Sigmoid colon (tissue), 7 donors: Measurements from ENCODE around the gene PTGS1. TPM values are rescaled to one million over a fixed set of nuclear protein-coding genes. Genes with fewer than 3 reads are reported as not detected.

Source experiments
- DNase-seq: peaks from one replicate; pipeline ENCODE4 v3.0.0-alpha.2; 2019
- H3K27ac ChIP-seq, 4 donors: fragments of 200-600 bp; sonication (generic); one replicate each; pipeline ENCODE4 v1.5.1; 2016 to 2019; ENCODE audit warnings: mild to moderate bottlenecking in 1 of 4
- H3K27me3 ChIP-seq, 3 donors: fragments of 200-600 bp; sonication (generic); one replicate each; pipeline ENCODE4 v1.5.1; 2019; ENCODE audit warnings: mild to moderate bottlenecking in 1 of 3
- H3K36me3 ChIP-seq, 4 donors: fragments of 200-600 bp; sonication (generic); one replicate each; pipeline ENCODE4 v1.5.1; 2016 to 2019
- H3K4me1 ChIP-seq, 4 donors: fragments of 200-600 bp; sonication (generic); one replicate each; pipeline ENCODE4 v1.5.1; 2017 to 2019
- H3K4me3 ChIP-seq, 4 donors: fragments of 200-600 bp; sonication (generic); one replicate each; pipeline ENCODE4 v1.5.1; 2017 to 2019; ENCODE audit warnings: mild to moderate bottlenecking in 2 of 4, moderate library complexity in 1 of 4
- H3K9me3 ChIP-seq, 4 donors: fragments of 200-600 bp in 3 of 4; sonication (generic) in 3 of 4; one replicate each; pipeline versions ENCODE4 v1.5.1 to v1.6.1; 2013 to 2019
- CTCF ChIP-seq, 4 experiments: fragments of 450-650 bp in 3 of 4; fragments of 200-600 bp in 1 of 4; IDR thresholded peaks; one replicate each; pipeline ENCODE4 v1.5.1; 2016 to 2019; ENCODE audit warnings: antibody characterized with exemption in 4 of 4, mild to moderate bottlenecking in 3 of 4, moderate library complexity in 2 of 4
- EP300 ChIP-seq, 4 donors: sonication (generic); formaldehyde crosslinking; IDR thresholded peaks; one replicate each; pipeline ENCODE4 v1.6.1; 2017; ENCODE audit warnings: antibody characterized with exemption in 4 of 4
- POLR2A ChIP-seq, 2 donors: fragments of 450-650 bp; IDR thresholded peaks; one replicate each; pipeline ENCODE4 v1.6.1; 2016; ENCODE audit warnings: antibody characterized with exemption in 2 of 2, mild to moderate bottlenecking in 2 of 2, moderate library complexity in 2 of 2
- POLR2AphosphoS5 ChIP-seq, 4 donors: sonication (generic); formaldehyde crosslinking; IDR thresholded peaks; one replicate each; pipeline ENCODE4 v1.6.1; 2017; ENCODE audit warnings: antibody characterized with exemption in 4 of 4
- WGBS, 2 donors: extraction: QIAGEN DNeasy Blood & Tissue Kit; methylation state at CpG; one replicate each; pipeline ENCODE4 v1.1.7; 2013; 5-methylcytosine and 5-hydroxymethylcytosine counted together
- intact Hi-C: fragments of 100-400 bp; cut with DNase I; formaldehyde crosslinking; loops from one replicate; pipeline ENCODE4 v1.15.1; 2023
- polyA plus RNA-seq, 3 donors: library from polyadenylated mRNA; stranded (reverse); fragments of 200-250 nt; gene quantifications; one replicate each; pipeline ENCODE4 v1.2.3, GENCODE V29; 2013
- total RNA-seq, 4 donors: library from RNA; depleted of rRNA; stranded (reverse); fragments of >200 nt; gene quantifications; one replicate each; pipeline ENCODE4 v1.1.0, GENCODE V29; 2016
- donor health status: healthy with polysubstance abuse.
- donor health status: Bipolar disorder and iron deficiency.
- donor health status: healthy.

The PTGS1 gene
- total and polyA plus RNA-seq, 7 donors, result 3.0 to 150 (median 72.6) TPM

- 36 to 43% methylated on average over 11 of the region's 11 CpGs for WGBS, 2 donors
- peaks cover 0 to 23% (median 13%) of the 10 kb centered on the region in 4 donors for H3K4me1 ChIP-seq
- peak; percentile 90 for DNase-seq
- H3K27ac ChIP-seq, result no peak overlapping the region
- intact Hi-C loops, result loop anchor here (1.0 kb wide), 2 partner anchors 225 to 251 kb away; no protein-coding TSS in a partner anchor
- H3K27me3 ChIP-seq, result no peaks in the 10 kb centered on the region
- no peak for TF ChIP-seq POLR2AphosphoS5 (IDR thresholded peaks at IDR 0.05)
- no peak for TF ChIP-seq EP300 (IDR thresholded peaks at IDR 0.05)
- TF ChIP-seq CTCF (IDR thresholded peaks at IDR 0.05), result peak; percentile 87 to 98 (median 96)
- TF ChIP-seq POLR2A (IDR thresholded peaks at IDR 0.05), result no peak
- H3K4me3 ChIP-seq, result no peak overlapping the region
- H3K9me3 ChIP-seq, result no peaks in the 10 kb centered on the region
- H3K36me3 ChIP-seq, result no peaks in the 10 kb centered on the region
Measured at GRCh38 chr9:122350577-122351355, 20.1 kb upstream of the PTGS1 start.

GRCh38 chr9:122354536-122355199, 16.2 kb upstream of the PTGS1 start:
- intact Hi-C loops, result no loop called here

GRCh38 chr9:122355336-122355875, 15.4 kb upstream of the PTGS1 start:
- no peak overlapping the region for H3K4me3 ChIP-seq
- DNase-seq, result no peak
- peaks cover 0 to 9% (median 7%) of the 10 kb centered on the region in 4 donors for H3K4me1 ChIP-seq
- H3K36me3 ChIP-seq, result no peaks in the 10 kb centered on the region
- no peak overlapping the region for H3K27ac ChIP-seq
- H3K27me3 ChIP-seq, result no peaks in the 10 kb centered on the region
- intact Hi-C loops, result no loop called here
- no peaks in the 10 kb centered on the region for H3K9me3 ChIP-seq
- TF ChIP-seq EP300 (IDR thresholded peaks at IDR 0.05) (no peak), POLR2A (IDR thresholded peaks at IDR 0.05) (no peak), CTCF (IDR thresholded peaks at IDR 0.05) (no peak), POLR2AphosphoS5 (IDR thresholded peaks at IDR 0.05) (no peak)
- 87 to 96% methylated on average over 4 of the region's 4 CpGs for WGBS, 2 donors

More at GRCh38 chr9:122354536-122355199, 16.2 kb upstream of the PTGS1 start:
- 77 to 89% methylated on average over 8 of the region's 8 CpGs for WGBS, 2 donors
- H3K4me1 ChIP-seq, result peaks cover 0 to 3% (median under 1%) of the 10 kb centered on the region in 4 donors
- no peak overlapping the region for H3K4me3 ChIP-seq
- no peak for TF ChIP-seq POLR2A (IDR thresholded peaks at IDR 0.05)
- no peak for TF ChIP-seq EP300 (IDR thresholded peaks at IDR 0.05)
- no peak for TF ChIP-seq POLR2AphosphoS5 (IDR thresholded peaks at IDR 0.05)
- TF ChIP-seq CTCF (IDR thresholded peaks at IDR 0.05), result no peak
- H3K27ac ChIP-seq, result no peak overlapping the region
- no peaks in the 10 kb centered on the region for H3K27me3 ChIP-seq
- no peaks in the 10 kb centered on the region for H3K9me3 ChIP-seq
- no peak for DNase-seq
- H3K36me3 ChIP-seq, result no peaks in the 10 kb centered on the region

DNA sequence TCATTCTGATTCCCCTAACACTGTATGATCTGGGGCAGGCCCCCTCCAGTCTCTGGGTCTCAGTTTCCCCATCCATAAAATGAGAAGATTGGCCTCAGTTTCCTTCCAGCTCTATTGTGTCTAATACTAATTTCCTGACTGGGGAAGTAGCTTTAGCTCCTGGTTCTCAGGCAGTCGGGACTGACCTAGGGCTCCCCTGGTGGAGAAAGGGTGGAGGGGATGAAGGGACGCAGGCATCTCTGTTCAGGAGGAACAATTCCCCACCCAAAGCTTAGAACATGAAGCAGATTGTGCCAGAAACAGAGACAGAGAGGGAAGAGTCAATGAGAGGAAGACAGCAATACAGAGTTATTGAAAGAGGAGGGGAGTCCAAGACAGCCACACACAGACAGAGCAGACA, 14.2 kb upstream of the PTGS1 start:
- H3K9me3 ChIP-seq, result no peaks in the 10 kb centered on the region
- no peak overlapping the region for H3K27ac ChIP-seq
- WGBS, 2 donors, result 57 to 69% methylated on average over 2 of the region's 2 CpGs
- H3K4me1 ChIP-seq, result peaks cover 0 to 19% (median 17%) of the 10 kb centered on the region in 4 donors
- intact Hi-C loops, result no loop called here
- no peak overlapping the region for H3K4me3 ChIP-seq
- H3K36me3 ChIP-seq, result no peaks in the 10 kb centered on the region
- DNase-seq, result no peak
- no peak for TF ChIP-seq CTCF (IDR thresholded peaks at IDR 0.05)
- H3K27me3 ChIP-seq, result no peaks in the 10 kb centered on the region
